HG03575 (cell line): ENCODE data around the gene CLCA1.

Experiments used
- ATAC-seq: cut with Tn5 transposase; IDR thresholded peaks from one replicate; pipeline ENCODE4 v1.9.1; 2021; ENCODE audit not compliant: unreplicated experiment, insufficient number of reproducible peaks, low FRiP score; ENCODE audit errors: extremely low read depth

The CLCA1 gene

DNA sequence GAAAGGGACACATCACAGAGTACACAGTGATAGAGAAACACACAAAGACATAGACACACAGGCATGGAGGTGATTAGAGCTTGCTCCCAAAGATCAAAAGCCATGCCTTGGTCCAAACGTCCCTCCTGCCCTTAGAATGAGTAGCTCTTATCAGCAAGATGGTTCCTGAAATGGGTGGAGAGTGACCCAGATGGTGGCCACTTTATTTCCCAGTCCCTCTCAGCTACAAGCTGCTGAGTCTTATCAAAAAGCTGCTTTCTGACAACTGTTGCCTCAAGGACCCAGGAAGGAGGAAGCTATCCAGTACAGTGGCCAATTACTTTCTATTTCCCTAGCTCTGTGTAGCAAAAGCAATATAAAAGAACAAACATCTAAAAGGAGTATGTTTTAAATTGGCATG lies 7.7 kb upstream of the CLCA1 start:
- ATAC-seq, result no peak

DNA sequence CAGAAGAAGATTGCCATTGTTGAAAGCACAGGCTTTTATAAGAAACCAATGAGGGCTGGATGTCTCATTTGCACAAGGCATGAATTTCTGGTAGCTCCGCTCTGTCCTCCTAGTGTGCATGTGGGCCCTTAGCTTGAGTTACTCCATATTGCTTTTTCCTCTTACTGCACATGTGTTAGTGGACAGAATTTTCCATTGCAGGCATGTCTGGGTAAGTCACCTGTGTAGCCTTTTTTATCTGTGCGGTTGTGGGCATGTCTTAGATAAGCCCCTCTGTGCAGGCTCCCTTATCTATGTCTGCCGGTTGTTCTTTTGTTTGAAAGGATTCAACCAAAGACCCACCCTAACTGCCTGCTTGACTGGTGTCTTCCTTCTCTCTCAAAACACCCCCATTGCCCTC lies 7.2 kb upstream of the CLCA1 start:
- no peak for ATAC-seq

DNA sequence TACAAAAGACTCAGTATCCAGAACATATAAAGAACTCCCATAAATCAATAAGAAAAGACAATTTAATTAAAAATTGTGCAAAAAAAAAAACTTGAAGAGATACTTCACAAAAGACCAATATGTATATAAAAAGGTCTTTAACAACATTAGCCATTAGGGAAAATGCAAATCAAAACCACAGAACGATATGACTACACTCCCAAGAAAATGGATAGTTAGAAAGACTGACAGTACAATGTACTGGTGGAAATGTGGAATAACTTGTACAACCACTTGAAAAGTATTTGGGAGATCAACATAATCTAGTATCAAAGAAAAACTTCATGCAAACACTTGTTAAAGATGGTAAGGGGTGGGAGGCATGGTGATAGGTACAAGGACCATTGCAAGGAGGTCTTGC lies 3.9 kb upstream of the CLCA1 start:
- ATAC-seq, result no peak

DNA sequence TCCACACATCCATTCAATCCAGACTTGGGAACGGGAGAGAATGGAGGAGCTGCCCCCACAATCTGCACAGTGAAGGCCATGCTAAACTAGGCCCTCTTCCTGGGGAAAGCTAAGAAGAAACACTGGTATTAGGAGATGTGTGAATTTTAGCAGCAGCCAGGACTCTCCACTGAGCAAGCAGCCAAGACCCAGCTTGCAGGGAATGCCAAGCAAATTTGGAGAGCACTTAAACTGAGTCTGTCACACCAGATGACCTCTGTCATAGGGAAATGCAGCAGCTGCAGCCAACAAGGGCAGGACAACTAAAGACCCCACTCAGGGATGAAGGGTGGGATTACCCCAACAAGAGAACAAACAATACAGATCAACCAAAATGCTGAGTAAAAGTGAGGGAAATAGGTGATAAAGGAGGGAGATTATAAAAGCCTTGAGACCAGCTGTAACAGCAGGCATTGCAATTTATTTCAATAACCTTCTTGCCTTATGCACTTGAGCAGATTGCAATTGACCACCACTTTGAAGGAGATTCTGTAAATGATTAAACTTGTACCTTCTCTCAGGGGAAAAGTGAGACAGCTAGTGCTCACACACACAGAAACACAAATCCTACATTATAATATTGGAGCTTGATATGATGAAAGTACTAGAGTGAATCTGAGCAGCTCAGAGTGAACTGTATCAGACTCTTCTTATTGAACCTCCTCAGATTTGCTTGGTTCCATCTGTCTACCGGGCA lies 2.5 kb upstream of the CLCA1 start:
- no peak for ATAC-seq

DNA sequence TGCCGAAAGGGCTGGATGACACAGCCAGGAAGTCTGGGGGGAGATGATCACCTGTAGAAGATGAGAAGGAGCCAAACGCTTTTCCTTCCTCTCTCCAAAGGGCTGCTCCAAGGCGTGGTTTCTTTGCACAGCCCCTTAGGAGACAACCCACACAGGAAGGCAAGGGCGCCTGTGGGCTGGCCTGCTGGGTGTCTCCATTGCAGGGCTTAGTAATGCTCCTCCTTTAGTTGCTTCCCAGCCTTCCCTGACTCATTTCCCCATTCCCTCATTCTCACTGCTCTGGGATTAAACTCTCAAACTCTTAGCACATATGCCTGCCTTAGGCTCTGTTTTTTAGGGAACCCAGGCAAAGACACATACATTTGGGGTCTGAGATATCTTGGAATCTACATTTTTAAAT lies 1.7 kb upstream of the CLCA1 start:
- no peak for ATAC-seq

DNA sequence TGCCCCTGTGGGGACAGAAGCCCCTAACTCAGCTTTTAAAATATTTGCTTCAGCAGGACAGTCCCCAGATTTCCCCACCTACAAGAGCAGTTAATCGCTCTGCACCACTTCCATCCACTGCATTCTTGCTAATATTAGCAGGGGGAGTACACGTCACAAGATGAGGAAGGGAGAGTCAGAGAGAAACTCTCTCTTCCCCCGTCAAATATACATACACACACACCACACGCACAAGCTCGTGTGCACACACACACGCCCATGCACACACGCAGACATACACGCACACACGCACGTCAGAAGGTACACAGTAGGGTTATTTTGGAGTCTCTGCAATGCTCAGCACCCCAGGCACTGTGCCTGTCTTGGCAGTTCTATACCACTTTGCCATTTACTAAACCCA lies 2.1 kb downstream of the CLCA1 start:
- no peak for ATAC-seq

DNA sequence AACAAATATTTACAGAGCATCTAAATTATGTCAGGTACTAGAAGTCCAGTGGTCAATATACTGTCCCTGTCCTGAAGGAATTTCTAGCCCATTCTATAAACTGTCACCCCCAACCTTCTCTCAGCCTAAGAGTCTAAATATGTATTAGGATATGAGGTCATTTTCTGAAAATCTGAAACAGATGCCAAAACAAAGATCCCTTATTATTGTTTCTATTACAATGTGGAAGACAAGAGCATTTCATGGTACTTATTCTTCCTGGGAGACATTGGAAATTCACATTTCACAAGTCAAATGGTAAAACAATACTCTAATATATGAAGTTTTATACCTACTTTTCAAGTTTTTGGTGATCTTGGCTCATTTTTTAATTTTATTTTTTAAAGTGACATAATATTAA lies 2.6 kb downstream of the CLCA1 start:
- no peak for ATAC-seq

DNA sequence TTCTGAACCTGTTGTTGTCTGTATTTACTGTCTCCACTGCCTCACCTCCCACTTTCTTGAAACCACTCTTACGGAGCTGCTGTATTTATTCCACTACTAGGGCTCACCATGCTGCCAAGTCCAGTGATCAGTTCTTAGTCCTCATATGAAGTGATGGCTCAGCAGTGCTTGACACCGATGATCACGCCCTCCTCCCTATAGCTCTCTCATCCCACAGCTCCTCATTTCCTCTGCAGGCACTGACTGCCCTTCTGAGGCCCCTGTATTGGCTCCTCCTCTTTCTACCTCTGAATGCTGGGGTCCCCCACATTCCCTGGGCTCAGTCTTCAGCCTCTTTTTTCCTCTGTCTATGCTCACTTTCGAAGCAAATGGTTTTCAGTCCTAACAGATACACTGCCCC lies 3.4 kb downstream of the CLCA1 start:
- ATAC-seq, result no peak

DNA sequence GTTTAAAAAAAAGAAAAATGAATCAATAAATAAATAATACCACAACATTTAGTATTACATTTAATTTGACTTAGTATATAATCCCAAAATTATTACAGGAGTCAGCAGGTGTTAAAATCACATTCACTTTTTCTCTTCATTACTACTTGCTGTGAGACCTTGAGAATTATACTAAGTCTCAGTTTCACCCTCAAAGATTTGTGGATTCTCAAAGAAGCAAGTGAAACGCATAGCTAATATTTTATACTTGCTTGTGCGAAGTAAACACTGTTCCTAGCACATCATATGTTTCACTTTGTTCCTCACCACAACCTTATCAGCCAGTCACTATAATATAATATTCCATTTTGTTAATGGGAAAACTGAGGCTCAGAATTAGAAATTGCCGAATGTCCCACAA lies 4.0 kb downstream of the CLCA1 start:
- ATAC-seq, result no peak

DNA sequence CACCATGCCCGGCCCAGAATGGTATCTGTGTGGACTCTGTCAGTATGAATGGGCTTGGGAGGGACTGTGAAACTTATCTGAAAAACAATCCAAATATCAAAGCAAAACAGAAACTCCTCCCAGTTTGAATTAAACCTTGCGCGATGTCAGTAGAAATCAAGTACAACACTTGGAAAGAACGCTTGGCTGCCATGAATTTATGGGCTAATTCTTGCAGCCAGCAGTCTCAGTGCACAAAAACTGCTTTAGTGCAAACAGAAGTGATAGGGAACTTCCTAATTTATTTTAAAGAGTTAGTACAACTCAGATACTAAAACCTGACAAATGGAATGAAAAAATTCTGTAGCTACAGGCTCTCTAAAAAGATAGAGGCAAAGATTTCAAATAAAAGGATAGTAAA lies 8.5 kb downstream of the CLCA1 start:
- ATAC-seq, result no peak

DNA sequence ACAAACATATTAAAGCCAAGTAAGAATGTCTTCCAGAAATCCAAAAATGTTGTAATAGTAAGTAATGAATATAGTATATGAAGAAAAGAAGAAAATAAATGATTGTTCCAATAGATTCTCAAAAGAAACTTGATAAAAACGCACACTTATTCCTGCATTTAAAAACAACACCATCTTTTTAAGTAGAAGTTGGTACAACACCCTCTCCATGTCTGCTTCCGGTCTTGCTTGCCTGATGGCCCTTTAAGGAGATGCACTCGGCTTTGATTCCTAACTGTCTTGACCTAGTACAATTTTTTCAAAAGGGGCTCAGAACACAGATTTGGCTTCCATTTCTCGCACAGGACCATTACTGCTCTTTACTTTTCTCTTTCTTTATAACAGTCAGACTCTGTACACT lies 9.0 kb downstream of the CLCA1 start:
- ATAC-seq, result no peak

DNA sequence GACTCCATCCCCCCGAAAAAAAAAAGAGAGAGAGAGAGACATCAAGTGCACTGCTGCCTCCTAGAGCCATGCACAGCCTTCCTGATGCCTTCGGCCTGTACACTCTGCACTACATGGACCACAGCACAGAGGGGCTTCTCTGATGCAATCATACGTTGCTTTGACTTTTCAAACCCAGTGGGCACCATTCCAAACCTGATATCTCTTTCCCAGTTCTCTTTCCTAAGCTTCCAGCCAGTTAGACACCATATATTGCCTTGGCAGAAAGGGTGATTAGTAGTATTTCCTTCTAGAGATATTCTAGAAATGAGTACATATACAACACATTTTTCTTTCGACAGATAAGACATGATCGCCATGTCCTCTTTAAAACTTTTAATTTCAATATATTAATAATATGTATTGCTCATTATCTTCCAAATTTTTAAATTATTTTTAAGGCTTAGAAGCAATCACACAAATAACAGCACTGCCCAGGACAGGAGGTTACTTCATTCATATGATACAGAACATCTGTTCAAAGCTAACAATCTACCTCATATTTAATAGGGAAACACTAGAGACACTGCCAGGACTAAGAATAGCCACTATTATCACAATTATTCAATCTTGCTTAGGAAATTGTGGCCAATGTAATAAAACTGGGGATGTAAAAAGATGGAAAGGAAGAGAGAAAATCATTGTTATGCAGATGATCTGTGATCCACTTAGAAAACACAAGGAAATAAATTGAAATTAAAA lies 9.9 kb downstream of the CLCA1 start:
- no peak for ATAC-seq

DNA sequence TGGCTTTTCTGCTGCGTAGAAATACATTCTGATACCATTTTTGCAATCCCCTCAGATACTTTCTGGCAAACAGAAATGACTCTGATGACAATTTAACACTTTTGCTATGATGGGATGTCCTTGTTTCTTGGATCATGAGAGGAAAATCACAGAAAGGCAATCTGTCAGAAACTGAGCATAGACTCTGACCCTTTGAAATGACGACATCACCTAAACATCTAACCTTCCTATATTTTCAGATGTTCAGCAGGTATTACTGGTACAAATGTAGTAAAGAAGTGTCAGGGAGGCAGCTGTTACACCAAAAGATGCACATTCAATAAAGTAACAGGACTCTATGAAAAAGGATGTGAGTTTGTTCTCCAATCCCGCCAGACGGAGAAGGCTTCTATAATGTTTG lies 13.2 kb downstream of the CLCA1 start:
- no peak for ATAC-seq

DNA sequence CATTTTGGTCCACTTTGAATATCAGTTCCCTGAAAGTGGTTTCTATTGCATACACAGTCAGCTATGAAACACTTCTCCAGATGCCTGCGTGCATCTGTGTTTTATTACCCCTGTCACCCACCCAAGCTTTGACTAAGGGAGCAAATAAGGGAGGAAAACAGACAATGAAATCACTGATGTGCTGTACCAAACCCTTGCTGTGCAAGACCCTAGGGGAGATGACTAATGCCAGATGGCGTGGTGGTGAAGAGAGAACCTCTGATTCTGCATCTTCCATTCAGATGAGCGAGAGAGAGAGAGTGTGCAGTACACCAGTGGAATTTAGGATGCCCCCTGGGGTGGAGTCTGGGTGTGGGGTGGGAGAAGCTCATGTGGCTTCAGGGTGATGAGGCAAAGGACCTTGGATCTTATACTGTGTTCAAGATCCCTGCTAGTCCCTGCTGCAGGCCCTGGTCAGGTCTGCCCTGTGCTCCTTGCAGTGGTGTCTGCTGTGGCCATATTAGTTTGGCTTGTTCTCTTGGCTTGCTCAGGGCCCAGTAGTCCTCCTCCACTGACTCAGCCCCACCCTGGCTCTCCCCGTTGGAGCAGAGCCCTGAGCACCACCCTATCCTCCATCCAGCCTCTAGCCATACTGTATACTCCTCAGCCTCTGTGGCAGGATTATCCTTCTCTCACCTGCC lies 18.5 kb downstream of the CLCA1 start:
- ATAC-seq, result no peak

DNA sequence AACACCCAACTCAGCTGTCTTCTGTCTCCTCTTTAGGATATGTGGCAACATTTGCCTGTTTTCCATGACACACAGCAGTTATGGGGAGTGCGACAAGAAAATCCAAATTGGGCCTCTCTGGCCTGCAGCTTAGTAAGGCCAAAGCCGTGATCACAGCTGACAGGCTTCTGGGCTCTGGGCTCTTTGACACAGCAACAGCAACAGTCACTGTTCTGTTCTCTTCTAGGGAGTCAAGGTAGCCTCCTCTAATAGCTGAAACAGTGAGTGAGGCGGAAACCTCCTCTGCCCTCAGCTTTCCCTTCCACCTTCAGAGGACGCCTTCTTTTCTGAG lies 19.0 kb downstream of the CLCA1 start:
- ATAC-seq, result no peak

DNA sequence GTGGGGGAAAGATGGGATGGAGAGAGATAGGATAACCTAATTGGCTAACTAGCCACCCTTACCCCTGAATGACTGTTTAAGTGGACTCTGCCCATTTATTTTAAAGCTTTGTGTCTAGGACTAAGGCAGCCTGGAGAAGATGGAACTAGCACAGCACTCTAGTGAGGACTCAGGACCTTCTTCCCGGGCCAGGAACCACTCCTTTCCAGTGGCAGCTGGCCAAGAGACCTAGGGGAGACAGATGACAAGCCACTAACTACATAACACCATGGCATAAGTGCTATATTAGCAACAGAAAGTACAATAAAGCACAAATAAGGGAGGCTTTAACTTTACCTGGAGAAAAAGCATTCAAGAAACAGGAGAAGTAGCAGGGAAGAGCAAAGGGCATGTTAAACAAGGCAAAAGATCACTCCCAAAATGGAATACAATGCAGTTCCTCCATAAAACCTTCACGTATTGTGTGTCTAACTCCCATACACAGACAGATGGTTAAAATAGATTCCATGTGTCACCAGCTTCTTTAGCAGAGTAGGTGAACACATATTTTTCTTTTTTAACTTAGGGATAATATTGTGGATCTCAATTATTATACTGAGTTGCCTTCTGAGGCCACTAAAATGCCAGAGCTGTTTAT lies 20.6 kb downstream of the CLCA1 start:
- no peak for ATAC-seq

DNA sequence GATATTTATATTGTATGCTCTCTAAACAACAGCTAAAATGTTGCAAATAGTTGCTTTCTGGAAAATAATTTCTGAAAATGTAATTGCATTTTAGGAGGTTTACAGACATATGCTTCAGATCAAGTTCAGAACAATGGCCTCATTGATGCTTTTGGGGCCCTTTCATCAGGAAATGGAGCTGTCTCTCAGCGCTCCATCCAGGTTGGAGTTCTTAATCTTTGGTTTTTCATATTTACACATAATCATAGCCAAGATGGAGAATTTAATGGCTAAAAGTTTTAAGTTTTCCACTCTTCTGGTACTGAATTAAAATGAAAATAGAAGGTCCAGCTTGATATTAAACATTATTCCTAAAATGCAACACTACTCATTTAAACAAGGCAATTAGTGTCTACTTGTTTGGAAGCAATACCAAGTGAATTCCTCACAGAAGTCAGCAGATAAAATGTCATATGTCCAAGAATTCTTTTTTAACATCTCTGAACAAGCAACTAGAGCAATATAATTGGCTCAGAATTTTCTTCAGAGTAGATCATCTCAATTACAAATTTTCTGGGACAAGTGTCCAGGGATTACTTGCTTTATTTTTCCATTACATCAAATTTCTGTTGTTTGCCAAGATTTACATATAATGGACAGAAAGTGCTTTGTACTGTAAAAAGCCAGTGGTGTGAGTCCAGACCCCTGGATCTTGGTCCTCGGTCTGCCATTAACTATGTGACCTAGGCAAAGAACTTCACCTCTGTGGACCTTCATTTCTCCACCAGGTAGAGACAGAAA lies 22.6 kb downstream of the CLCA1 start:
- ATAC-seq, result no peak

DNA sequence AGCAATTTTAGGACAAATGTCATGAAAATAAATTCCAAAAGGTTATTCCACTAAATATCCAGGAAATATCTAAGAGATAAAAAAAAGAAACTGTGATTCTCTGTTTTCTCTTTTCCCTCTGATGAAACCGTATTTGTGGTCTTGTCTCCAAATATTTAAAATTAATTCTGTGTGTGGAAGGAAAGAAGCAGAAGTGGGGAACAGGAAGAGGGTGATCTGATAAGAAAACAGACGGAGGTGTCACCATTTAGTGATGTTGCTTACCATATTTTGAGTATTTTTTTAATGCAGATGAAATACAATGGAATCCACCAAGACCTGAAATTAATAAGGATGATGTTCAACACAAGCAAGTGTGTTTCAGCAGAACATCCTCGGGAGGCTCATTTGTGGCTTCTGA lies 29.6 kb downstream of the CLCA1 start:
- ATAC-seq, result no peak

DNA sequence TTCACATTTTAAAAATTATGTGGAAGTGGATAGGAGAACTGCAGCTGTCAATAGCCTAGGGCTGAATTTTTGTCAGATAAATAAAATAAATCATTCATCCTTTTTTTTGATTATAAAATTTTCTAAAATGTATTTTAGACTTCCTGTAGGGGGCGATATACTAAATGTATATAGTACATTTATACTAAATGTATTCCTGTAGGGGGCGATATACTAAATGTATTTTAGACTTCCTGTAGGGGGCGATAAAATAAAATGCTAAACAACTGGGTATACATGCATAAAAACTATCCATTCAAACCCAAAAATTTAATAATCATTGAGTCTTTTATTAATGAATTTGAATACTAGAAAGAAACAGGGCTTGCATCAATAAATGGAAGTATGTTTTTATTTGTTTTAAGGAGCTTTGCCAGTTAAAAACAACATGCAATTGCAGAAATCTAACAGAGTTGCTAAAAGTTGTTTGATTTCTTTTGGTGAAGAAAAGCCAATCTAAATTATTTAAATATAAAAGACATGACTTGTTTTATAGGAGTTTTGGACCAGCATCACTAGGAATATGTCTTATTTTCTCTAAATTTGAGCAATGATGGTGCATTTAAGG lies 31.4 kb downstream of the CLCA1 start:
- ATAC-seq, result no peak
